Endothelial cell of umbilical vein (primary cell): Measurements from ENCODE around the gene CALN1. TPM values are rescaled to one million over a fixed set of nuclear protein-coding genes. Genes with fewer than 3 reads are reported as not detected.

Source experiments
- BruUV-seq: library from RNA; stranded (reverse); fragments of 400-500 nt; replicated peaks from 2 replicates; lab custom pipeline; 2021; lab: Mats Ljungman, UMichigan
- CTCF ChIA-PET: fragments of 300-600, 350-600 bp; sonication (Branson Sonifier 250); formaldehyde crosslinking; loops from one replicate; lab custom pipeline; 2021; ENCODE audit warnings: antibody characterized with exemption, inconsistent platforms; lab: Charles Lee
- POLR2A ChIA-PET: fragments of 300-600, 350-600 bp; sonication (Branson Sonifier 250); formaldehyde crosslinking; loops from one replicate; lab custom pipeline; 2021; ENCODE audit warnings: antibody characterized with exemption, inconsistent platforms; lab: Charles Lee
- DNase-seq: peaks from one replicate; pipeline ENCODE4 v3.0.0-alpha.2; 2011; ENCODE audit warnings: low read depth, low spot score
- FAIRE-seq: peaks from 2 replicates; lab custom pipeline; 2011; peaks lifted over from hg19 to GRCh38; lab: Jason Lieb, UNC
- H2AFZ ChIP-seq: 2 replicates; pipeline ENCODE4 v1.6.0; 2012; ENCODE audit warnings: low read depth, low read length, control low read depth, inconsistent platforms
- H3K27ac ChIP-seq: 2 replicates; pipeline ENCODE4 v1.5.1; 2011; ENCODE audit warnings: low read depth, mild to moderate bottlenecking, control low read depth, low read length, moderate library complexity; ENCODE audit not compliant: insufficient read depth
- H3K27me3 ChIP-seq, 2 experiments: 2 replicates each; pipeline versions ENCODE4 v1.6.0 to v1.6.1; 2011; ENCODE audit warnings: low read length in 2 of 2, mixed read lengths in 1 of 2; ENCODE audit not compliant: control insufficient read depth in 2 of 2, insufficient read depth in 2 of 2
- H3K36me3 ChIP-seq, 2 experiments: 2 replicates in 1 of 2; 3 replicates in 1 of 2; pipeline ENCODE4 v1.5.1; 2011; ENCODE audit warnings: low read length in 2 of 2, mild to moderate bottlenecking in 1 of 2, moderate library complexity in 1 of 2; ENCODE audit not compliant: control insufficient read depth in 2 of 2, insufficient read depth in 2 of 2; ENCODE audit errors: extremely low read depth in 1 of 2
- H3K4me1 ChIP-seq: 3 replicates; pipeline ENCODE4 v1.5.1; 2011; ENCODE audit warnings: mild to moderate bottlenecking, low read length; ENCODE audit not compliant: control insufficient read depth, insufficient read depth; ENCODE audit errors: extremely low read depth
- H3K4me2 ChIP-seq: 2 replicates; pipeline ENCODE4 v1.6.1; 2011; ENCODE audit warnings: low read length, control low read depth, mixed read lengths; ENCODE audit not compliant: insufficient read depth
- H3K4me3 ChIP-seq, 3 experiments: fragments of 200-600 bp in 1 of 3; sonication (generic), shearing (Covaris generic) in 1 of 3; replicated peaks in 1 of 3; 2 replicates each; pipeline ENCODE4 v1.5.1; 2011 to 2016; ENCODE audit warnings: control low read depth in 3 of 3, low read length in 3 of 3, mild to moderate bottlenecking in 2 of 3, inconsistent platforms in 1 of 3, low read depth in 1 of 3, moderate library complexity in 1 of 3; ENCODE audit not compliant: insufficient read depth in 1 of 3
- H3K79me2 ChIP-seq: 2 replicates; pipeline ENCODE4 v1.6.0; 2012; ENCODE audit warnings: low read length, inconsistent platforms; ENCODE audit not compliant: control insufficient read depth, insufficient read depth
- H3K9ac ChIP-seq: replicated peaks from 2 replicates; pipeline ENCODE3; 2011; ENCODE audit warnings: low read length, control low read depth; ENCODE audit not compliant: insufficient read depth; ENCODE audit errors: extremely low read depth
- H3K9me1 ChIP-seq: replicated peaks from 3 replicates; pipeline ENCODE4 v1.6.0; 2011; ENCODE audit warnings: mild to moderate bottlenecking, low read length; ENCODE audit not compliant: control insufficient read depth, insufficient read depth; ENCODE audit errors: extremely low read depth
- H3K9me3 ChIP-seq: replicated peaks from 2 replicates; pipeline ENCODE4 v1.5.1; 2012; ENCODE audit warnings: low read length, inconsistent platforms; ENCODE audit not compliant: control insufficient read depth, insufficient read depth
- H4K20me1 ChIP-seq: replicated peaks from 2 replicates; pipeline ENCODE3; 2011; ENCODE audit warnings: mild to moderate bottlenecking, low read length; ENCODE audit not compliant: control insufficient read depth, insufficient read depth; ENCODE audit errors: extremely low read depth
- FOS ChIP-seq: IDR thresholded peaks from 2 replicates; pipeline ENCODE4 v1.6.1; 2011; ENCODE audit warnings: mild to moderate bottlenecking, low read length, moderate library complexity, borderline replicate concordance; ENCODE audit not compliant: insufficient read depth
- MYC ChIP-seq: IDR thresholded peaks from one replicate; pipeline ENCODE4 v1.6.1; 2011; ENCODE audit warnings: mild to moderate bottlenecking, low read depth, low read length
- POLR2AphosphoS5 ChIP-seq: IDR thresholded peaks from 2 replicates; pipeline ENCODE4 v1.6.1; 2012; ENCODE audit warnings: low read depth, mild to moderate bottlenecking, control low read depth, low read length, moderate library complexity; ENCODE audit not compliant: insufficient read depth
- dilution Hi-C: fragments of 300-500 bp; cut with MboI; formaldehyde crosslinking; loops from one replicate; pipeline ENCODE4 v1.15.0; 2019; ENCODE audit warnings: low sequenced_read_pairs; ENCODE audit not compliant: extremely low pct_ligation_motif_present
- intact Hi-C: fragments of 100-400 bp; cut with micrococcal nuclease; formaldehyde crosslinking; loops from one replicate; pipeline ENCODE4 v1.10.0; 2022
- polyA plus RNA-seq, 4 experiments: library from polyadenylated mRNA; depleted of rRNA in 3 of 4; stranded (reverse) in 3 of 4; unstranded in 1 of 4; fragments of >200 nt; gene quantifications; 2 replicates each; pipeline versions ENCODE4 v1.2.1 to v1.2.3, GENCODE V29; 2011 to 2012; ENCODE audit warnings: missing spikeins in 1 of 4
- total RNA-seq: library from RNA; stranded (reverse); gene quantifications from 2 replicates; pipeline ENCODE4 v1.2.3, GENCODE V29; 2021
- TF ChIP-seq, protein P1 (sequence below): IDR thresholded peaks from 2 replicates; pipeline ENCODE4 v1.6.1; 2011; ENCODE audit not compliant: insufficient read depth, insufficient read length

CALN1 gene
- total and polyA plus RNA-seq, 2 donors (not counting 3 experiments of a cell fraction or from before 2014, with no cell fraction given): not detected

DNA sequence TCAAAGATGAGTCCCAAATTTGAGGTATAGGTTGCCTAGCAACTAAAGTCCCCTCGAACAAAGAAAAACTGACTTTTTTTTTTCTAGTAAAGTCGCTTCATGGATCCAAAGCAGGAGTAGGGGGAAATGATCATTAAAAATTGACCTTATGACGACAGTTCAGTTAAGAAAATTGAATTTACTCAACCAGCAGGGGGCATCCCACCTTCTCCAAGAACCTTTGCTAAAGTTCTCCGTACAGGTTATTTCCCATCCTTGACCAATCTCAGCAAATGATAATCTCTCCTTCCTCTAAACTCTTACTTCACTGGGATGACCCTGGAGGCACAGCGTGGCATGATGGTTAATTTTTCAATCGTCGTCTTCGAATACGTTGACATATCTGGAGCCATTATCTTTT is 228.3 kb downstream of the CALN1 start:
- no peaks in the 10 kb centered on the region for H3K9me1 ChIP-seq
- H3K79me2 ChIP-seq: no peaks in the 10 kb centered on the region
- POLR2A ChIA-PET: no interaction called here
- no peak overlapping the region for H3K27ac ChIP-seq
- no peak overlapping the region for H3K4me3 ChIP-seq
- H4K20me1 ChIP-seq: no peaks in the 10 kb centered on the region
- H3K36me3 ChIP-seq: no peaks in the 10 kb centered on the region
- no peaks in the 10 kb centered on the region for H3K4me1 ChIP-seq
- H2AFZ ChIP-seq: no peak overlapping the region
- dilution Hi-C loops: no loop called here
- DNase-seq (no peak), FAIRE-seq (no peak)
- CTCF ChIA-PET: no interaction called here
- H3K9ac ChIP-seq: no peak overlapping the region
- TF ChIP-seq, protein P1, sequence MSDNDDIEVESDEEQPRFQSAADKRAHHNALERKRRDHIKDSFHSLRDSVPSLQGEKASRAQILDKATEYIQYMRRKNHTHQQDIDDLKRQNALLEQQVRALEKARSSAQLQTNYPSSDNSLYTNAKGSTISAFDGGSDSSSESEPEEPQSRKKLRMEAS: no peak
- TF ChIP-seq FOS (no peak), POLR2AphosphoS5 (no peak), MYC (no peak)
- H3K9me3 ChIP-seq: no peaks in the 10 kb centered on the region
- intact Hi-C loops: no loop called here
- no peak overlapping the region for H3K4me2 ChIP-seq
- no TSS peak for BruUV-seq
- no peaks in the 10 kb centered on the region for H3K27me3 ChIP-seq

DNA sequence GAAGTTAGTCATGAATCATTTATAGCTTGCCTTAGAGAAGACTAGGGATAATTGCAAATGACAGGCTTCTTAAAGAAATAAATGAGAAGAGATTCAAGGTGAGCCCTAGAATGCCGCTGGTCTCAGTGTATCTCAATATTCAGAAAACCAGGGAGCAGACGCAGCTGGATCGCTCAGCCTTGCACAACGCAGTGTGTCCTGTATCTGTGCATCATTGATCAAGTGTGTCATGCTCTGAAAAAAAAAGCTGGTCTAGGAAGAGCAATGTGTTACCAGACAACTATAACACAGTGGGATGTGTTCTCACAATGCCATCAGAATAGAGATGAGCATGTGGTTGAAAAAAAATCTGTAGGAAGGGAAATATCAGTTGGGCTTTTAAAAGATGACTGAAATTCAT is 230.1 kb downstream of the CALN1 start:
- Histone ChIP-seq H3K36me3 (no peaks in the 10 kb centered on the region), H3K9ac (no peak overlapping the region), H4K20me1 (no peaks in the 10 kb centered on the region), H3K27ac (no peak overlapping the region), H3K4me2 (no peak overlapping the region), H3K9me3 (no peaks in the 10 kb centered on the region), H3K9me1 (no peaks in the 10 kb centered on the region), H3K27me3 (no peaks in the 10 kb centered on the region), H3K4me1 (no peaks in the 10 kb centered on the region), H3K4me3 (no peak overlapping the region), H2AFZ (no peak overlapping the region), H3K79me2 (no peaks in the 10 kb centered on the region)
- DNase-seq: no peak
- TF ChIP-seq FOS: no peak
- ChIA-PET CTCF (no interaction called here), POLR2A (no interaction called here)
- BruUV-seq: no TSS peak
- dilution Hi-C loops: no loop called here
- intact Hi-C loops: no loop called here
- no peak for FAIRE-seq
